Iris pigment epithelial cell (primary cell): Measurements from ENCODE around the gene SLBP.
"Not testable (repeated sequence)": the region's sequence is repeated elsewhere in the genome, so short reads cannot be mapped to it uniquely, and the experiment has no call there.

Experiments
- DNase-seq: peaks from one replicate; pipeline ENCODE4 v3.0.0-alpha.2; 2011; ENCODE audit warnings: low read depth

Gene SLBP

GRCh38 chr4:1711055-1711570 lies 1.0 kb downstream of the SLBP start:
- peak; percentile 27 for DNase-seq

DNA sequence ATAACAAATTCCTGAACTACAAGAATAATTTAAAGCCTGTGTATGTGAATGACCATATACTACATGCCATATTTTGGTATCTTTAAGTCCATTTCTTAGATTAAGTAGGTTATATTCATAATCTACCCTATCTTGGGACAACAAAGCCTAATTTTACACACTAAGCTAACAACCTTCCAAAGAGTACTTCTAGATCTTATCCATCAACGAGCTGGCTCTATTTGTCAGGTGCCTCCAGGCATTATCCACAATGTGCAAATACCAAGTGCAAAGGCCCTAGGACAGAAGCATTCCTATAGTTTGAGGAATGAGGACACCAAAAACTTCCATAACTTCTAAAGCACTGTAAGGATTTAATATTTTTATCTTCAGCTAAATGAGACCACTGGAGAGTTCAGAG lies 3.5 kb downstream of the SLBP start:
- DNase-seq: no peak

DNA sequence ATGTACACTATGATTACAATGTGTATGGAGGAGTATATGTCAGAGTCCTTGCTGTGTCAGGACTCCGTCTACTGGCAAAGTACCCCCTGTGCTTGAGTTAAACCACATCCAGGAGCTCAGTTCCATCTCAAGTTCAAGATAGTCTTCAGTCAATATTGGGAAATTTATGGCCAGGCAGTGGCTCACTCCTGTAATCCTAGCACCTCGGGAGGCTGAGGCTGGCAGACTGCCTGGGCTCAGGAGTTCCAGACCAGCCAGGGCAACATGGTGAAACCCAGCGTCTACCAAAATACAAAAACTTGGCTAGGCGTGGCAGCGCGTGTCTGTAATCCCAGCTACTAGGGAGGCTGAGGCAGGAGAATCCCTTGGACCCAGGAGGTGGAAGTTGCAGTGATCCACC lies 5.8 kb downstream of the SLBP start:
- no peak for DNase-seq

DNA sequence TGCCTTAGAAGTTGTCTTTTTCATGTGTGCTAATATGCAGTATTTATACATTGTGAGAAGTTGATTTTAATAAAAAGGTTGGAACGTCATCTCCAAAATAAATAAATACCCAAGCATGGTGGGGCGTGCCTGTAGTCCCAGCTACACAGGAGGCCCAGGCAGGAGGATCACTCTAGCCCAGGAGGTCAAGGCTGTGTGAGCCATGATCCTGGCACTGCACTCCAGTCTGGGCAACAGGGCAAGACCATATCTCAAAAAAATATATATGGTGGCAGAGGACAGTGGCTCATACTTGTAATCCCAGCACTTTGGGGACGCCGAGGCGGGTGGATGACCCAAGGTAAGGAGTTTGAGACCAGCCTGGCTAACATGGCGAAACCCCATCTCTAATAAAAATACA lies 6.4 kb downstream of the SLBP start:
- no peak for DNase-seq

DNA sequence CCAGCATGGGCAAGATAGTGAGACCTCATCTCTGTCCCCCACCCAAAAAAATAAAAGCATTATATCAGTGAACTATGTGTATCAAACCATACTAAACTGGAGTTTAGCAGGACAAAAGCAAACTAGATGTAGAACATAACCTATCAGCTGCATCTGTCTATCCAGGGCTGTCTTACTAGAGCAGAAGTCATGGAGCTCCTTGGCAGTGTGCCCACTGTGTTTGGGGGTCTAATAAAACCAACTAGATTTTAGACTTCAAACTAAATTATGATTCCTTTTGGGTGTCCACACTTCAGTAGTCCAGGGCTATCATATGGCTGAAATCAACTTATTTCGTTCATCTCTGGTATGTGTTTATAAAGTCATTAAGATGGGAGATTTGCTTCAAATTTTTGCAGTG lies 8.3 kb downstream of the SLBP start:
- no peak for DNase-seq

- not testable (repeated sequence) for DNase-seq
Observed at GRCh38 chr4:1701671-1702070, 10.4 kb downstream of the SLBP start.

DNA sequence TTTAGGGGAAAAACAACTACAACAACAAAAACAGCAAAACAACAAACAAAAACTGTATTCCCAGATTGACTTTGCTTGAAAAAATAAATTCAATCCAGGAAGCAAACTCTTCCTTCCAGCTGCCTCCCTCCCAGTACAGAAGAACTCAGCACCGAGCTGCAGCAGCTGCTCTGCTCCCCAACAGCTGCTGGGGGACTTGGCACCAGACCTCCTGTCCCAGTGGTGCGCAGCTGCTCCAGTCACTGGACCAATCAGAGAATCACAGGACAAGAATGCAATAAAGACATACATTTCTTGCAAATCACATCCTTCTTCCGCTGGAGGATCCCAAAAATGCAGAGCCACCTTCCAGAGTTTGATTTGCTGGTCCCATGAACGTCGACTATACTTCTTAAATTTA lies 16.2 kb downstream of the SLBP start:
- DNase-seq: no peak

GRCh38 chr4:1693131-1693896 lies 18.8 kb downstream of the SLBP start:
- peak; percentile 92 for DNase-seq

- no peak for DNase-seq
Observed at GRCh38 chr4:1691737-1692373, 20.3 kb downstream of the SLBP start.

DNA sequence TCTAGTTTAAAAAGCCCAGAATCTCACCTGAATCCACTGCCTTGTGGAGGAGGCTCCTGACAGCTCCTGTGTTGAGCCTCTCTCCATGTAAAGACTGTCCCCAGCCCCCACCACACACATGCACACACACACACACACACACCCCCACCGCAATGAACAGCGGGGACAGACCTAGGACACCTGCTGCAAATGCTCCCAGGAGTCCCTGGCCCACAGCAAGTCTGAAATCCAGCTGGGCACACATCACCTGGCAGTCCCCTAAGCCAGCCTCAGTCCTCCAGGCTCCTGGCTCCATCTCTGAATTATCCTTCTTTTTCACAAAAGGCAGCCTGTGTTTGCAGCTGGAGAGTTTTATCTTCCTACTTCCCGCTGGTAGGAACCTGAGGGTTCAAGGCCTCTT lies 21.4 kb downstream of the SLBP start:
- no peak for DNase-seq

DNA sequence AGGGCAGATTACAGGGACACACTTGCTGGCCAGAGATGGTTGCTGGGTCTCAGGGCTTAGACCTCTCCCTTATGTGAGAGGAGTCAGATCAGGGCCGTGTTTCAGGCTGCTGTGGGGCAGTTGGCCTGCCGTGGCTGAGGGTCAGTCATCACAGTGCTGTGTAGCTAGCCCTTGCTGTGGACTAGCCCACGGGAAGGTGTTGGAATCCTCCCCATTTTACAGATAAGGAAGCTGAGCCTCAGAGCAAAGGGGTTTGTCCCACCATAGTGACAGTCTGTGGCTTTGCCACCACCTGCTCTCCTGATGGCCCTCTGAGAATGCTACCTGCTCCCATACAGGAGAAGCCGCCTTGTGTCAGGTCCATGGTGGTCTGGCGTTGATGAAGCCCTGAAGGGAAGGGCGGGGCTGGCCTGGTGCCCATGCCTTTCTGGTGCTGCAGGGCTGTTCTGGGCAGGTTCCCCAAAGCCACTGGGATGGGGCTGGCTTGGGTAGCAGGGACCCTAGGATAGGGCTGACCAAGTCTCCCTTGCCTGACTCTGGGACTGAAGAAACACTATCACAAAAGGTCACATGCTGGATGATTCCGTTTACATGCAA lies 25.6 kb downstream of the SLBP start:
- no peak for DNase-seq

GRCh38 chr4:1685235-1686150 lies 26.6 kb downstream of the SLBP start:
- DNase-seq: no peak

DNA sequence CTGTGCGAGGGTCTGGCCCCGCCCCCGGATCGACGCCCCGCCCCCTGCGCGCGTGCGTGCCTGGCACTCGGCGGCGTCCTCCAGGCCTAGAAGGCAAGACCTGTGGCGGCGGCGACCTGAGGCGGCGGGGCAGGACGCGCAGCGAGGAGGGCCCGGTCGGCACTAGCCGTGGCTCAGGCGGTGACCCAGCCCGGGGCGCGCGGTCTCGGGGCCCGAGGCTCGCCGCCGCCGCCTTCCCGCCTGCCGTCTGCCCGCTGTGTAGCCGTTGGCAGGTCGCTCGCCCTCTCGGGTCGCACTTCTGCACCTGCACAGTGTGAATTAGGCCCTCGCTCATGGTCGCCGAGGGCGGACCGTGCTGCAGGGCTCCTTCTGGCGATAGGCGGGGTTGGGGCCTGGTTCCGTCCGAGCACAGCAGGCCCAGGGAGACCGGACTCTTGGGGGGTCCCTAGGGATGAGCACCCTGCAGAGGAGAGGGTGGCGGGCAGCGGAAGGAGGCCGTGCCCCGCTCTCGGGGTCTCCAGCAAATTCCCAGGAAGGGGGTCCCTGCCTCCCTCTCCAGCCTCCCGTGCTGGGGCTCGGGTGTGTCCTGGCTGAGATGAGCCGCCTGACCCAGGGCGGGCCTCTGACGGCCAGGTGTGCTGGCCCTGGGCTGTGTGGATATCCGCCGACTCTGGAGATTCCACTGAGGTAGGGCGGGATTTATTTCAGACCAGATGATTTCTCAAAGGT lies 27.4 kb downstream of the SLBP start:
- no peak for DNase-seq

- DNase-seq: peak; percentile 80
Observed at GRCh38 chr4:1683736-1684505, 28.2 kb downstream of the SLBP start, which contains the start of gene FAM53A. TSS of gene FAM53A (minus strand) at chr4:1684313. CDS start at chr4:1668741, 15,572 bp downstream.

DNA sequence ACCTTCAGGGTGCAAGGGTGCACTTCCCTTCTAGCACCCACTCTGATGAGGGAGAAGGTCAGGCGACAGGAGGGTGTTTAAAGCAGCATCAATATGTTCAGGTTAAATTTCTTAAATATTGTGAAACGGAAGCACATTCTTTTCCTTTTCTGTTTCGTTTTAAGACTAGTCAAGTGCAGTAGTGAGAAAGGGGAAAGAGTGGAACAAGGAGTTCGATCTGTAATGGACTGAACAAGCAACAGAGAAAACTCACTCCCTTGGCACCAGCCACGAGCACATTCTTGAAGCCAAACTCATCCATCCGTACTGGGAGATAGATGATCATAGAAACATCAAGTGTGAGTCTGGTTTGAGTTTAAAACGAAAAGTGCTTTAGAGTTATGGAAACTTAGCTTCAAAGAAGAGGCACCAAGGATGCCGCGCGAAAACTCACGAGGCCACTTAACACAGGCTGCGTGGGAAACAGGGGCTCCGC lies 28.8 kb downstream of the SLBP start:
- peak; percentile 93 for DNase-seq

- DNase-seq: no peak
Observed at GRCh38 chr4:1682860-1683259, 29.3 kb downstream of the SLBP start.

DNA sequence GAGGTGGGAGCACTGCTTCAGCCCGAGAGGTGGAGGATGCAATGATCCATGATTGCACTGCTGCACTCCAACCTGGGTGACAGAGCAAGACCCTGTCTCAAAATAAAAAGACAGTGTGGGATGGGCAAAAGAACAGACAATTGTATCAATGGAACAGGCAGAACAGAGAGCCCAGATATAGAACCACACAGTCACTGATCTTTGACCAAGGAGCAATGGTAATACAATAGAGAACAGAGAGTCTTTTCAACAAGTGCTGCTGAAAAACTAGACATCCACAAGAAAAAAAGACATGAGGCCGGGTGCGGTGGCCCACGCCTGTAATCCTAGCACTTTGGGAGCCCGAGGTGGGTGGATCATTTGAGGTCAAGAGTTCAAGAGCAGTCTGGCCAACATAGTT lies 33.9 kb downstream of the SLBP start:
- no peak for DNase-seq

DNA sequence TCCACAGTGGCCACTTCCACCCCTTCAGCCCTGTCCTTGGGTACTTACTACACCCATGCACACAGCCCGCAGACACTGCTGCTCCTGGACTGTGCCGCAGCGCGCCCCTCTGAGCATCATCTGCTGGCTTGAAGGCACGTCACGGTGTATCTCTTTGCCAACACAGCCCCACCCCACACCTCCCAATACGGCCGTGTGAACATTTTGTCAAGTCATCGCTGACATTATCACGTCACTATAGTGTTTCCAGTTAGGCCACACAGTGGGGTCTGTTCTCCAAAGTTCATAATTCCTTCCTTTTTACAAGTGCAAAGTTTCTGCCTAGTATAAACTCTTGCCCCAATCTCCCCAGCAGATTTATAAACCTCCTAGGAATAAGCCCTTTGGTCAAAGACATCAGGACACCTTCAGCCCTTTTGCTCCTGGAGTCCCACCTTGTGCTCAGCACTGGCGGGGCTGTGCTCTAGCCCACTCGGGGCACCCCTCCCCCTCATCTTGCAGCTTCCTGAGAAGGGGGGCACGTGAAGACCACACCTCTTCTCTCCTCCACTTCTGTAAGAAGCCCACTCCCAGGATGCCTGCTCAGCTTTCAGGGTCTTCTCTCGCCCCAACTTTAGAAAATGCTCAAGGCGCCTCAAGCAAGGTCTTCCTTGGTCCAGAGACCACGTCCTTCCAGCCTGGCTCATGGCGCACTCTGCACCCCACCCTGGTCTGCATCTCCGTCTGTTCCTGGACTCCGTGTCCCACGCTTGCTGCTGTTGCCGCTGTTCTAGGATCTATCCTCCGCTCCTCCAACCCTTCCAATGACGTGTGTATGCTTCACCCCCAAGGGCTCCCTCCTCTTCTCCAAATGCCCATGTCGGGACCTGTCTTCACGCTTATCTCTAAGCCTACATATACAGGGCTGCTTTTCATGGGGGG lies 35.3 kb downstream of the SLBP start:
- DNase-seq: no peak

DNA sequence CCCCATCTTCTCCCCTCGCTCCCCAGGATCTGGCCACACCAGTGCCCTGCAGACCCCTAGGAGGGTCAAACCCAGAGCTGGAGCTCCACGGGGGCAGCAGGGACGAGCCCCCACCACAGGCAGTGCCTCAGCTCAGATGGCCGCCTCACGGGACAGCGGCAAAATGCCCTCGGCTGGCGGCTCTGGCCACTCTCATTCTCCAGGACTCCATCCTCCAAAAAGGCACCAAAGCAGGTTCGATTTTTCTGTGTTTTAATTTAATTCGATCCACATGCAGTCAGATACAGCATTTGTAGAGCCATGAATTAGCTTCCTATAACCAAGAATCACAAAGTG lies 36.3 kb downstream of the SLBP start:
- DNase-seq: no peak
